Measurements from ENCODE around the gene ATP2C2.

The ATP2C2 gene

DNA sequence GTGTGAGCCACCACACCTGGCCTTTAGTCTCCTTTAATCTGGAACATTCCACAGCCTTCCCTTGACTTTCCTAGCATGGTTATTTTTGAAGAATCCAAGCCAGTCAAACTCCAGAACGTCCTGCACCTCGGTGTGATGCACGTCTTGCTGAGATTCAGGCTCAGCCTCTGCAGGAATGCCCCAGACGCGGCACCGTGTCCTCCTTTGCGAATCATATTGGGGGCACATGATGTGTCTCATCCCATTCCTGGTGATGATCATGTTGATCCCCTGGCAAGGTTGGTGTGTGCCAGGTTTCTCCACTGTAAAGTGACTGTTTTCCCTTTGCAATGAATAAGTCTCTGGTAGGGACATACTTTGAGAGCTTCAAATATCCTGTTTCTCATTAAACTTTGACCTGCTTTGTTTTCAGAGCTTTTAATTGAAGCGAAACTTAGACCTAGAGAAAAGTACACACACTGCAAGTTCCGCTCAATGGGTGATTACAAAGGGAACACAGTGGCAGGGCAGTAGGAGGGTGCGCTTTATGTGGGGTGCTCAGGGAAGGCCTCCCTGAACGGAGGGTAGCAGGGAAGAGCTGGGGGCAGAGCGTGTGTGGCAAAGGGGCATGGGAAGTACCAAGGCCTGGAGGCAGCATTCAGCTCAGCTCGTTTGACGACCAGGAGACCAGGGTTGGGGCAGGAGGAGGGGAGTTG lies 9.6 kb upstream of the ATP2C2 start:
- TF ChIP-seq POLR2A (IDR thresholded peaks at IDR 0.05; ENCODE audit: low read depth, low read length) (no peak), TAF1 (IDR thresholded peaks at IDR 0.05; ENCODE audit: borderline replicate concordance, low read depth, low read length) (no peak), POLR2AphosphoS5 (IDR thresholded peaks at IDR 0.05; ENCODE audit: low read depth, low read length) (no peak)
- FAIRE-seq (no peak), DNase-seq (ENCODE audit: insufficient read length) (no peak)

- DNase-seq (ENCODE audit: insufficient read length) (no peak), FAIRE-seq (no peak)
- no peak for TF ChIP-seq POLR2A (IDR thresholded peaks at IDR 0.05; ENCODE audit: low read depth, low read length)
- no peak for TF ChIP-seq POLR2AphosphoS5 (IDR thresholded peaks at IDR 0.05; ENCODE audit: low read depth, low read length)
- no peak for TF ChIP-seq TAF1 (IDR thresholded peaks at IDR 0.05; ENCODE audit: borderline replicate concordance, low read depth, low read length)
These were observed 9.0 kb upstream of the ATP2C2 start for GRCh38 chr16:84359326-84359725.

GRCh38 chr16:84360170-84360569 lies 8.2 kb upstream of the ATP2C2 start:
- TF ChIP-seq POLR2AphosphoS5 (IDR thresholded peaks at IDR 0.05; ENCODE audit: low read depth, low read length) (no peak), POLR2A (IDR thresholded peaks at IDR 0.05; ENCODE audit: low read depth, low read length) (no peak), TAF1 (IDR thresholded peaks at IDR 0.05; ENCODE audit: borderline replicate concordance, low read depth, low read length) (no peak)
- FAIRE-seq (no peak), DNase-seq (ENCODE audit: insufficient read length) (no peak)

DNA sequence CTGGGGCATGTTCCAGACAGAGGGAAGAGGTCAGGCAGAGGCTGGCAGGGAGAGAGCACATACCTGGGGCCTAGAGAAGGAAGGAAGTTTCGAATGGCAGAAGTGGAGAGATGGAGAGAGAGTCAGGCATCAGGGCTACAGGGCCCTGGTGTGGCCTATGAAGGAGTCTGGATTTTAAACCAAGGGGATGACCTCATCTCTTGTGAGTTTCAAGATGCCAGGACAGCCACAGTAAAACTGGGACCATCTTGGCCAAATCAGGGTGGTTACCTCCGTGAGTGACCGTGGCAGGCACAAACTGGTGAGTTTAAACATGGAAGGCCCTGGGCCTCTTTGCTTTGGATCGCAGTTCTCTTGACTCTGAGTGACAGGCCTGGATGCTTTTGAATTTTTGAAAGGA lies 7.6 kb upstream of the ATP2C2 start:
- no peak for DNase-seq (ENCODE audit: insufficient read length)

DNA sequence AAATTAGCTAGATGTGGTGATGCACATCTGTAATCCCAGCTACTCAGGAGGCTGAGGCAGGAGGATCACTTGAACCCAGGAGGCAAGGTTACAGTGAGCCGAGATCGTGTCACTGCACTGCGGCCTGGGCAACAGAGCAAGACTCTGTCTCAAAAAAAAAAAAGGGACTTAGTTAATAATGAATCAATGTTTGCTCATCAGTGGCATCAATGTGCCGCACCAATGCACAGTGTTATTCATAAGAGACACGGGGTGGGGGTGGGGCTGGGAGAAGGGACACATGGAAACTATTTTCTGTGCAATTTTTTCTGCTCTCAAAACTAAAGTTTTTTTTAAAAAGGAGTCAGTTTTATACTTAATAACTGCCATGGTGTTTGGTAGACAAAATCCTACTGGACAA lies 6.8 kb upstream of the ATP2C2 start:
- FAIRE-seq (no peak), DNase-seq (ENCODE audit: insufficient read length) (no peak)
- TF ChIP-seq POLR2A (IDR thresholded peaks at IDR 0.05; ENCODE audit: low read depth, low read length) (no peak), TAF1 (IDR thresholded peaks at IDR 0.05; ENCODE audit: borderline replicate concordance, low read depth, low read length) (no peak), POLR2AphosphoS5 (IDR thresholded peaks at IDR 0.05; ENCODE audit: low read depth, low read length) (no peak)

More for the DNA sequence above, 7.6 kb upstream of the ATP2C2 start:
- FAIRE-seq: no peak
- TF ChIP-seq POLR2A (IDR thresholded peaks at IDR 0.05; ENCODE audit: low read depth, low read length): no peak
- TF ChIP-seq TAF1 (IDR thresholded peaks at IDR 0.05; ENCODE audit: borderline replicate concordance, low read depth, low read length): no peak
- TF ChIP-seq POLR2AphosphoS5 (IDR thresholded peaks at IDR 0.05; ENCODE audit: low read depth, low read length): no peak

DNA sequence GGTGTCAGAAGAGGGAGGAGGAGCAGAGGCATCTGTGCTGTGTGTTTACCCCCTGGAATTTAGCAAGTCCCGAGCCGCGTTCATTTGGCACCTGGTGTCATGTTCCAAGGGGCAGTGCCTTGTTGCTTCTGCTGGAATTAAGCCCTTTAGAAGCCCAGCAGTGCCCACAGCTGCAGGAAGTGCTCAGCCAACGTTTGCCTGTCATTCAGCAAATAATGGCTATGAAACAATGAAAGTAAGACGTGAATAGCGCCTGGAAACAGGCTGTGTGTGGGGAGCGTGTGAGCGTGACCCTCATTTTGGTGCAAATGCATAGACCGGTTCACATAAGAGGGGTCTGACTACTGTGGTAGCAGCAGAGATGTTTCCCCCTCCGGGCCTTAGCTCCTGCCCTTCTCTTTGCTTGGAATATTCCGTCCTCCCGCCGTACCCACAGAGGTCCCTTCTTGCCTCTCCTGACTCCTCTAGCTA lies 5.8 kb upstream of the ATP2C2 start:
- DNase-seq (ENCODE audit: insufficient read length): no peak
- FAIRE-seq: no peak
- TF ChIP-seq POLR2A (IDR thresholded peaks at IDR 0.05; ENCODE audit: low read depth, low read length): no peak
- TF ChIP-seq POLR2AphosphoS5 (IDR thresholded peaks at IDR 0.05; ENCODE audit: low read depth, low read length): no peak
- no peak for TF ChIP-seq TAF1 (IDR thresholded peaks at IDR 0.05; ENCODE audit: borderline replicate concordance, low read depth, low read length)

- TF ChIP-seq POLR2AphosphoS5 (IDR thresholded peaks at IDR 0.05; ENCODE audit: low read depth, low read length): no peak
- no peak for TF ChIP-seq POLR2A (IDR thresholded peaks at IDR 0.05; ENCODE audit: low read depth, low read length)
- TF ChIP-seq TAF1 (IDR thresholded peaks at IDR 0.05; ENCODE audit: borderline replicate concordance, low read depth, low read length): no peak
- DNase-seq (ENCODE audit: insufficient read length) (no peak), FAIRE-seq (no peak)
These were observed 2.1 kb upstream of the ATP2C2 start for GRCh38 chr16:84366208-84366607.

DNA sequence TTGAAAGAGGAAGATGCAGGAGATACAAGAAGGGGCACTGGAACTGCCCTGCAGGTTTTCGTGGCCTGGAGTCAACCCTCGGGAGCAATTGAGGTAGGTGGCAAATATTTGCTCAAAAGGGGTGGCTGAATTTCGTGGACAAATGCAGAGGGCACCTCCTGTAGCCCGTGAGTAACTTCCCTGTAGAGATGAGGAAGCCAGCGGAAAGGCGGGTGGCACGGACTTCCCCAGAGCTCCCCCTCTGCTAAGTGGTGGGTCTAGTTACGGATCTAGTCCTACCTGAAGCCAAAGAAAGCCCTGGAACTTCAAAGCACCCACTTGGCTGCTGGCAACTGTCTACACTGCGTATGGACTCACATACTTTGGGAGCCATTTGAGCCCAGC lies 1.0 kb upstream of the ATP2C2 start:
- DNase-seq (ENCODE audit: insufficient read length) (no peak), FAIRE-seq (no peak)
- no peak for TF ChIP-seq POLR2A (IDR thresholded peaks at IDR 0.05; ENCODE audit: low read depth, low read length)
- no peak for TF ChIP-seq TAF1 (IDR thresholded peaks at IDR 0.05; ENCODE audit: borderline replicate concordance, low read depth, low read length)
- TF ChIP-seq POLR2AphosphoS5 (IDR thresholded peaks at IDR 0.05; ENCODE audit: low read depth, low read length): no peak

- no peak for FAIRE-seq
These were observed 509 bp upstream of the ATP2C2 start for GRCh38 chr16:84367750-84368307.

DNA sequence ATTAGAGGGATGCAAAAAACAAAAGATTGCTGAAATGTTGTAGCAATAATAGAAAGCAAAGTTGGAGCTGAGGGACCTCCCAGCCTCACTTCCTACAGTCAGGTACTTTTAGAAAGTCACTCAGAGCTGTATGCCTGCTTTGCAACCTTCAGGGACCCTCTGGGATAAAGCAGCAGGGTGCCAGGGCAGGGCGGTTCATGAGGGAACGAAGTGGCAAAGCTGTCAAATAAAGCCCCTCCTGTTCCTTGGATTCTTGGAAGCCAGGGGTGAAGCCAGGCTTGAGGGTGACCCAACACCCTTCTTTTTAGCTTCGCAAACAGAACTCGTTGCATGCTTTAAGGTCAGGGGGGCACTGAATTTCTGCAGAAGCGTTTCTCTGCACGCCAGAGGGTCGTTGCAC lies 767 bp downstream of the ATP2C2 start:
- FAIRE-seq (no peak), DNase-seq (ENCODE audit: insufficient read length) (no peak)
- TF ChIP-seq TAF1 (IDR thresholded peaks at IDR 0.05; ENCODE audit: borderline replicate concordance, low read depth, low read length): no peak
- TF ChIP-seq POLR2AphosphoS5 (IDR thresholded peaks at IDR 0.05; ENCODE audit: low read depth, low read length): no peak
- TF ChIP-seq POLR2A (IDR thresholded peaks at IDR 0.05; ENCODE audit: low read depth, low read length): no peak

More at GRCh38 chr16:84367750-84368307, 509 bp upstream of the ATP2C2 start:
- no peak for DNase-seq (ENCODE audit: insufficient read length)
- TF ChIP-seq POLR2AphosphoS5 (IDR thresholded peaks at IDR 0.05; ENCODE audit: low read depth, low read length) (no peak), POLR2A (IDR thresholded peaks at IDR 0.05; ENCODE audit: low read depth, low read length) (no peak), TAF1 (IDR thresholded peaks at IDR 0.05; ENCODE audit: borderline replicate concordance, low read depth, low read length) (no peak)

DNA sequence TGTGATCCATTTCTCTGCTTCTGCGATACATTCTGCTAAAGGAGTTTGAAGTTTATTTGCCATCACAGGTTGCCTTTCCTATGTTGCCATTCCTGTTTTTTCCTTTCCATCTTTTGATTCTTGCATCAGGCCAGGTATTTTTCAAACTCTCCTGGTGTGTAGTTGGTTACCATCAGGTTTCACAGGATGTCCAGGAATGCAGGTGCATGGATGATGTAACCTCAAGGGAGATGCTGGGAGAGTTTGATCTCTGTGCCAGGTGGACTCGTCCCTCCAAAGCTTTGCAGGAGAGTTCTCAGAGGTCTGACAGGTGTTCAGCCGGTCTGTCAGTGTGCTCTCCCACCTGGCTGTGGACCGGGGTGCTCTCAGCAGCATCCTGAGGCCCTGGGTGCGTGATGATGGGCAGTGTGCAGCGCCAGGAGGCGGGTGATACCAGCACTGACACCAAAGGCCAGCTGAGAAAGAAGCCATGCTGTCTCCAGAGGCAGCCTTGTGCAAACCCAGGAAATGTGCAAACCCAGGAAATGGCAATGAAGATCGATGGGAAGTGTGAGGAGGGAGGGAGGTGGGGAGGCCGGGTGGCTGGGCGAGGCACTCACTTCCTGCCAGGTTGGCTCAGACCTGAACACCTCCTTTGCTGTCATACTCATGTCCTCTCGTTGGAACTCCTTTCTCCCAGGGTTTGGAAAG lies 1.7 kb downstream of the ATP2C2 start:
- DNase-seq (ENCODE audit: insufficient read length): no peak
- TF ChIP-seq POLR2AphosphoS5 (IDR thresholded peaks at IDR 0.05; ENCODE audit: low read depth, low read length) (no peak), POLR2A (IDR thresholded peaks at IDR 0.05; ENCODE audit: low read depth, low read length) (no peak), TAF1 (IDR thresholded peaks at IDR 0.05; ENCODE audit: borderline replicate concordance, low read depth, low read length) (no peak)
- no peak for FAIRE-seq

All from GM12892 (cell line).